Uterus (tissue), 2 donors: ENCODE measurements around the gene PLXNA2.

Experiments used
- POLR2A ChIP-seq, 2 donors: fragments of 450-650 bp; IDR thresholded peaks; one replicate each; pipeline ENCODE4 v1.6.1; 2016; ENCODE audit warnings: antibody characterized with exemption in 2 of 2, mild to moderate bottlenecking in 1 of 2, moderate library complexity in 1 of 2
- TF ChIP-seq, protein P1 (sequence below), 4 experiments: fragments of 200-600 bp in 2 of 4; fragments of 450-650 bp in 2 of 4; sonication (generic) in 2 of 4; IDR thresholded peaks; one replicate each; pipeline ENCODE4 v1.5.1; 2016 to 2019; ENCODE audit warnings: antibody characterized with exemption in 4 of 4, mild to moderate bottlenecking in 2 of 4, moderate library complexity in 1 of 4

- TF ChIP-seq, protein P1, sequence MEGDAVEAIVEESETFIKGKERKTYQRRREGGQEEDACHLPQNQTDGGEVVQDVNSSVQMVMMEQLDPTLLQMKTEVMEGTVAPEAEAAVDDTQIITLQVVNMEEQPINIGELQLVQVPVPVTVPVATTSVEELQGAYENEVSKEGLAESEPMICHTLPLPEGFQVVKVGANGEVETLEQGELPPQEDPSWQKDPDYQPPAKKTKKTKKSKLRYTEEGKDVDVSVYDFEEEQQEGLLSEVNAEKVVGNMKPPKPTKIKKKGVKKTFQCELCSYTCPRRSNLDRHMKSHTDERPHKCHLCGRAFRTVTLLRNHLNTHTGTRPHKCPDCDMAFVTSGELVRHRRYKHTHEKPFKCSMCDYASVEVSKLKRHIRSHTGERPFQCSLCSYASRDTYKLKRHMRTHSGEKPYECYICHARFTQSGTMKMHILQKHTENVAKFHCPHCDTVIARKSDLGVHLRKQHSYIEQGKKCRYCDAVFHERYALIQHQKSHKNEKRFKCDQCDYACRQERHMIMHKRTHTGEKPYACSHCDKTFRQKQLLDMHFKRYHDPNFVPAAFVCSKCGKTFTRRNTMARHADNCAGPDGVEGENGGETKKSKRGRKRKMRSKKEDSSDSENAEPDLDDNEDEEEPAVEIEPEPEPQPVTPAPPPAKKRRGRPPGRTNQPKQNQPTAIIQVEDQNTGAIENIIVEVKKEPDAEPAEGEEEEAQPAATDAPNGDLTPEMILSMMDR (IDR thresholded peaks at IDR 0.05), result no peak
- no peak for TF ChIP-seq POLR2A (IDR thresholded peaks at IDR 0.05)
Measured at GRCh38 chr1:208137193-208137592, 107.0 kb downstream of the PLXNA2 start.
